22Rv1 (cell line): ENCODE measurements around the gene TEX261.

Experiments used
- ZFX ChIP-seq: fragments of 450-650 bp; IDR thresholded peaks from 2 replicates; pipeline ENCODE4 v1.6.1; 2017; ENCODE audit warnings: antibody characterized with exemption, borderline replicate concordance
- TF ChIP-seq, protein P1 (sequence below): fragments of 450-650 bp; IDR thresholded peaks from 2 replicates; pipeline ENCODE4 v1.5.1; 2017; ENCODE audit warnings: mild to moderate bottlenecking

GRCh38 chr2:70974592-70974991 is 20.1 kb downstream of the TEX261 start:
- TF ChIP-seq, protein P1, sequence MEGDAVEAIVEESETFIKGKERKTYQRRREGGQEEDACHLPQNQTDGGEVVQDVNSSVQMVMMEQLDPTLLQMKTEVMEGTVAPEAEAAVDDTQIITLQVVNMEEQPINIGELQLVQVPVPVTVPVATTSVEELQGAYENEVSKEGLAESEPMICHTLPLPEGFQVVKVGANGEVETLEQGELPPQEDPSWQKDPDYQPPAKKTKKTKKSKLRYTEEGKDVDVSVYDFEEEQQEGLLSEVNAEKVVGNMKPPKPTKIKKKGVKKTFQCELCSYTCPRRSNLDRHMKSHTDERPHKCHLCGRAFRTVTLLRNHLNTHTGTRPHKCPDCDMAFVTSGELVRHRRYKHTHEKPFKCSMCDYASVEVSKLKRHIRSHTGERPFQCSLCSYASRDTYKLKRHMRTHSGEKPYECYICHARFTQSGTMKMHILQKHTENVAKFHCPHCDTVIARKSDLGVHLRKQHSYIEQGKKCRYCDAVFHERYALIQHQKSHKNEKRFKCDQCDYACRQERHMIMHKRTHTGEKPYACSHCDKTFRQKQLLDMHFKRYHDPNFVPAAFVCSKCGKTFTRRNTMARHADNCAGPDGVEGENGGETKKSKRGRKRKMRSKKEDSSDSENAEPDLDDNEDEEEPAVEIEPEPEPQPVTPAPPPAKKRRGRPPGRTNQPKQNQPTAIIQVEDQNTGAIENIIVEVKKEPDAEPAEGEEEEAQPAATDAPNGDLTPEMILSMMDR = no peak
- no peak for TF ChIP-seq ZFX
